H9 (cell line): ENCODE data around the gene STOM. TPM values are rescaled to one million over a fixed set of nuclear protein-coding genes. Genes with fewer than 3 reads are reported as not detected.

Experiments used
- DNase-seq: peaks from one replicate; pipeline ENCODE4 v3.0.0-alpha.2; 2017
- H2AFZ ChIP-seq: one replicate; pipeline ENCODE4 v1.6.1; 2013; ENCODE audit warnings: mild to moderate bottlenecking, low read length, control low read depth, moderate library complexity
- H2AK5ac ChIP-seq: 2 replicates; pipeline ENCODE4 v1.6.1; 2013; ENCODE audit warnings: low read length, control low read depth, mixed read lengths; ENCODE audit not compliant: insufficient read length
- H2BK120ac ChIP-seq: one replicate; pipeline ENCODE4 v1.6.1; 2013; ENCODE audit warnings: low read depth, mild to moderate bottlenecking, low read length, control low read depth, inconsistent platforms; ENCODE audit not compliant: poor library complexity, severe bottlenecking
- H2BK12ac ChIP-seq: 2 replicates; pipeline ENCODE4 v1.6.1; 2013; ENCODE audit warnings: low read length, control low read depth, mixed read lengths, low read depth; ENCODE audit not compliant: insufficient read length
- H2BK15ac ChIP-seq: 2 replicates; pipeline ENCODE4 v1.6.1; 2013; ENCODE audit warnings: low read depth, low read length, control low read depth
- H2BK20ac ChIP-seq: one replicate; pipeline ENCODE4 v1.6.1; 2013; ENCODE audit warnings: low read depth, mild to moderate bottlenecking, low read length, control low read depth, inconsistent platforms; ENCODE audit not compliant: poor library complexity, severe bottlenecking
- H2BK5ac ChIP-seq: 2 replicates; pipeline ENCODE4 v1.6.1; 2013; ENCODE audit warnings: low read length, control low read depth, mixed read lengths; ENCODE audit not compliant: insufficient read length
- H3K14ac ChIP-seq: 2 replicates; pipeline ENCODE4 v1.6.1; 2013; ENCODE audit warnings: low read length, control low read depth; ENCODE audit not compliant: insufficient read depth
- H3K18ac ChIP-seq: 2 replicates; pipeline ENCODE4 v1.6.1; 2013; ENCODE audit warnings: low read depth, mild to moderate bottlenecking, mixed read lengths, low read length, control low read depth; ENCODE audit not compliant: insufficient read length
- H3K23ac ChIP-seq: 2 replicates; pipeline ENCODE4 v1.6.1; 2013; ENCODE audit warnings: low read length, control low read depth, mixed read lengths, low read depth; ENCODE audit not compliant: insufficient read length
- H3K23me2 ChIP-seq: 2 replicates; pipeline ENCODE4 v1.6.1; 2013; ENCODE audit warnings: low read depth, mild to moderate bottlenecking, mixed read lengths, low read length, control low read depth; ENCODE audit not compliant: insufficient read length, poor library complexity, severe bottlenecking
- H3K27ac ChIP-seq: 2 replicates; pipeline ENCODE4 v1.5.1; 2013; ENCODE audit warnings: low read length, control low read depth, mixed read lengths, low read depth; ENCODE audit not compliant: insufficient read length
- H3K27me3 ChIP-seq: 2 replicates; pipeline ENCODE4 v1.6.1; 2013; ENCODE audit warnings: low read length, control low read depth, inconsistent platforms; ENCODE audit not compliant: insufficient read depth
- H3K4ac ChIP-seq: 2 replicates; pipeline ENCODE4 v1.6.1; 2013; ENCODE audit warnings: low read depth, mild to moderate bottlenecking, control low read depth, inconsistent platforms, low read length, moderate library complexity
- H3K4me1 ChIP-seq: 2 replicates; pipeline ENCODE4 v1.6.1; 2013; ENCODE audit warnings: low read length, control low read depth, inconsistent platforms; ENCODE audit not compliant: insufficient read depth
- H3K4me2 ChIP-seq: 2 replicates; pipeline ENCODE4 v1.6.1; 2013; ENCODE audit warnings: low read length, control low read depth, mixed read lengths; ENCODE audit not compliant: insufficient read length, insufficient read depth
- H3K56ac ChIP-seq: 2 replicates; pipeline ENCODE4 v1.6.1; 2013; ENCODE audit warnings: low read depth, mild to moderate bottlenecking, mixed read lengths, low read length, control low read depth; ENCODE audit not compliant: insufficient read length
- H3K79me1 ChIP-seq: 2 replicates; pipeline ENCODE4 v1.6.1; 2013; ENCODE audit warnings: low read depth, mild to moderate bottlenecking, moderate library complexity, low read length, control low read depth, inconsistent platforms; ENCODE audit not compliant: insufficient read depth, poor library complexity, severe bottlenecking
- H3K79me2 ChIP-seq: 2 replicates; pipeline ENCODE4 v1.6.1; 2013; ENCODE audit warnings: low read length, control low read depth, inconsistent platforms; ENCODE audit not compliant: insufficient read depth
- H3K9ac ChIP-seq: 2 replicates; pipeline ENCODE4 v1.6.1; 2013; ENCODE audit warnings: low read length, control low read depth, mixed read lengths; ENCODE audit not compliant: insufficient read length; ENCODE audit errors: extremely low read depth
- H3K9me3 ChIP-seq: one replicate; pipeline ENCODE4 v1.6.1; 2013; ENCODE audit warnings: low read depth, low read length, inconsistent platforms; ENCODE audit not compliant: control insufficient read depth
- H3T11ph ChIP-seq: one replicate; pipeline ENCODE4 v1.6.1; 2013; ENCODE audit warnings: mild to moderate bottlenecking, low read length, control low read depth, inconsistent platforms
- H4K20me1 ChIP-seq: one replicate; pipeline ENCODE4 v1.6.1; 2013; ENCODE audit not compliant: control insufficient read depth, insufficient read length, insufficient read depth
- H4K5ac ChIP-seq: 2 replicates; pipeline ENCODE4 v1.6.1; 2013; ENCODE audit warnings: low read depth, mild to moderate bottlenecking, mixed read lengths, low read length, control low read depth; ENCODE audit not compliant: insufficient read length
- H4K8ac ChIP-seq: replicated peaks from 2 replicates; pipeline ENCODE4 v1.6.1; 2013; ENCODE audit warnings: low read length, control low read depth, mixed read lengths, low read depth; ENCODE audit not compliant: insufficient read length
- H4K91ac ChIP-seq: 2 replicates; pipeline ENCODE4 v1.6.1; 2013; ENCODE audit warnings: low read depth, mild to moderate bottlenecking, moderate library complexity, mixed read lengths, low read length, control low read depth; ENCODE audit not compliant: insufficient read length
- H3K27ac Mint-ChIP-seq, 3 experiments: 2 replicates in 2 of 3; 3 replicates in 1 of 3; pipeline ENCODE4 v1.8.0; 2020 to 2021; ENCODE audit warnings: mixed read lengths in 3 of 3, mild to moderate bottlenecking in 1 of 3, moderate library complexity in 1 of 3
- H3K27me3 Mint-ChIP-seq: 2 replicates; pipeline ENCODE4 v1.8.0; 2021; ENCODE audit warnings: low read depth, mild to moderate bottlenecking, moderate library complexity, mixed read lengths
- H3K36me3 Mint-ChIP-seq, 3 experiments: 2 replicates in 2 of 3; 3 replicates in 1 of 3; pipeline ENCODE4 v1.8.0; 2020 to 2021; ENCODE audit warnings: low read depth in 3 of 3, mixed read lengths in 3 of 3; ENCODE audit not compliant: insufficient read depth in 1 of 3
- H3K4me1 Mint-ChIP-seq, 2 experiments: 2 replicates each; pipeline ENCODE4 v1.8.0; 2020; ENCODE audit warnings: mixed read lengths in 2 of 2
- H3K4me3 Mint-ChIP-seq, 2 experiments: 2 replicates in 1 of 2; 3 replicates in 1 of 2; pipeline ENCODE4 v1.8.0; 2020 to 2021; ENCODE audit warnings: mild to moderate bottlenecking in 2 of 2, mixed read lengths in 2 of 2, moderate library complexity in 1 of 2
- H3K9me3 Mint-ChIP-seq, 2 experiments: 2 replicates in 1 of 2; 3 replicates in 1 of 2; pipeline ENCODE4 v1.8.0; 2020; ENCODE audit warnings: mild to moderate bottlenecking in 2 of 2, mixed read lengths in 2 of 2, moderate library complexity in 1 of 2
- CTCF ChIP-seq: fragments of 200-600 bp; sonication (generic); conservative IDR thresholded peaks from 3 replicates; pipeline ENCODE4 v1.8.0; 2021; ENCODE audit warnings: antibody characterized with exemption, mild to moderate bottlenecking
- WGBS: extraction: QIAGEN DNeasy Blood & Tissue Kit; methylation state at CpG from one replicate; pipeline ENCODE4 v1.1.7; 2013; ENCODE audit warnings: missing lambda C conversion rate, low lambda C conversion rate, mixed read lengths; ENCODE audit not compliant: insufficient read length; ENCODE audit errors: extremely low coverage; 5-methylcytosine and 5-hydroxymethylcytosine counted together
- total RNA-seq: library from RNA; stranded (reverse); gene quantifications from 2 replicates; pipeline ENCODE4 v1.2.1, GENCODE V29; 2021

STOM gene
- total RNA-seq, 1 experiment from 2014 or later: 15.3 TPM

GRCh38 chr9:121312169-121312568, 57.9 kb downstream of the STOM start:
- Mint-ChIP-seq H3K4me3 (no peak overlapping the region), H3K9me3 (no peaks in the 10 kb centered on the region)

More at GRCh38 chr9:121312169-121312568, 57.9 kb downstream of the STOM start:
- Histone ChIP-seq H3K79me1 (no peaks in the 10 kb centered on the region), H2AK5ac (no peak overlapping the region), H4K5ac (no peak overlapping the region), H3K4ac (no peak overlapping the region), H3K23me2 (no peaks in the 10 kb centered on the region), H4K8ac (no peak overlapping the region), H2AFZ (no peak overlapping the region), H2BK20ac (no peak overlapping the region), H2BK15ac (no peak overlapping the region), H2BK120ac (no peak overlapping the region), H3K4me1 (no peaks in the 10 kb centered on the region), H2BK5ac (no peak overlapping the region), H2BK12ac (no peak overlapping the region), H4K91ac (no peak overlapping the region), H3K56ac (no peak overlapping the region), H3K9ac (no peak overlapping the region), H3K9me3 (no peaks in the 10 kb centered on the region), H3K23ac (no peak overlapping the region), H3K27me3 (no peaks in the 10 kb centered on the region), H3K27ac (no peak overlapping the region), H4K20me1 (no peaks in the 10 kb centered on the region), H3K18ac (no peak overlapping the region), H3K14ac (no peak overlapping the region), H3K4me2 (no peak overlapping the region), H3K79me2 (no peaks in the 10 kb centered on the region), H3T11ph (no peak overlapping the region)
- no CpG with 5 or more reads among the region's 17 CpGs for WGBS
- no peak for DNase-seq
- H3K27ac Mint-ChIP-seq: no peak overlapping the region
- TF ChIP-seq CTCF: no peak
- H3K4me1 Mint-ChIP-seq: no peaks in the 10 kb centered on the region
- peaks cover 2 to 5% (median 3%) of the 10 kb centered on the region in 3 experiments; a peak in 3 of 7 replicates for H3K36me3 Mint-ChIP-seq
- H3K27me3 Mint-ChIP-seq: peaks cover 35% of the 10 kb centered on the region
